GM21515 (cell line): Measurements from ENCODE around the gene BIRC5.
"Not testable (repeated sequence)": the region's sequence is repeated elsewhere in the genome, so short reads cannot be mapped to it uniquely, and the experiment has no call there.

ENCODE experiments used
- ATAC-seq: cut with Tn5 transposase; IDR thresholded peaks from one replicate; pipeline ENCODE4 v1.9.1; 2021; ENCODE audit not compliant: unreplicated experiment

Gene BIRC5

DNA sequence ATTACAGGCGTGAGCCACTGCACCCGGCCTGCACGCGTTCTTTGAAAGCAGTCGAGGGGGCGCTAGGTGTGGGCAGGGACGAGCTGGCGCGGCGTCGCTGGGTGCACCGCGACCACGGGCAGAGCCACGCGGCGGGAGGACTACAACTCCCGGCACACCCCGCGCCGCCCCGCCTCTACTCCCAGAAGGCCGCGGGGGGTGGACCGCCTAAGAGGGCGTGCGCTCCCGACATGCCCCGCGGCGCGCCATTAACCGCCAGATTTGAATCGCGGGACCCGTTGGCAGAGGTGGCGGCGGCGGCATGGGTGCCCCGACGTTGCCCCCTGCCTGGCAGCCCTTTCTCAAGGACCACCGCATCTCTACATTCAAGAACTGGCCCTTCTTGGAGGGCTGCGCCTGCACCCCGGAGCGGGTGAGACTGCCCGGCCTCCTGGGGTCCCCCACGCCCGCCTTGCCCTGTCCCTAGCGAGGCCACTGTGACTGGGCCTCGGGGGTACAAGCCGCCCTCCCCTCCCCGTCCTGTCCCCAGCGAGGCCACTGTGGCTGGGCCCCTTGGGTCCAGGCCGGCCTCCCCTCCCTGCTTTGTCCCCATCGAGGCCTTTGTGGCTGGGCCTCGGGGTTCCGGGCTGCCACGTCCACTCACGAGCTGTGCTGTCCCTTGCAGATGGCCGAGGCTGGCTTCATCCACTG, at the start of gene BIRC5:
TSS of gene BIRC5 (plus strand) at position 238 of the 690 bp plus-strand sequence. CDS start at position 302, 64 bp downstream.
- peak; percentile 89 for ATAC-seq

DNA sequence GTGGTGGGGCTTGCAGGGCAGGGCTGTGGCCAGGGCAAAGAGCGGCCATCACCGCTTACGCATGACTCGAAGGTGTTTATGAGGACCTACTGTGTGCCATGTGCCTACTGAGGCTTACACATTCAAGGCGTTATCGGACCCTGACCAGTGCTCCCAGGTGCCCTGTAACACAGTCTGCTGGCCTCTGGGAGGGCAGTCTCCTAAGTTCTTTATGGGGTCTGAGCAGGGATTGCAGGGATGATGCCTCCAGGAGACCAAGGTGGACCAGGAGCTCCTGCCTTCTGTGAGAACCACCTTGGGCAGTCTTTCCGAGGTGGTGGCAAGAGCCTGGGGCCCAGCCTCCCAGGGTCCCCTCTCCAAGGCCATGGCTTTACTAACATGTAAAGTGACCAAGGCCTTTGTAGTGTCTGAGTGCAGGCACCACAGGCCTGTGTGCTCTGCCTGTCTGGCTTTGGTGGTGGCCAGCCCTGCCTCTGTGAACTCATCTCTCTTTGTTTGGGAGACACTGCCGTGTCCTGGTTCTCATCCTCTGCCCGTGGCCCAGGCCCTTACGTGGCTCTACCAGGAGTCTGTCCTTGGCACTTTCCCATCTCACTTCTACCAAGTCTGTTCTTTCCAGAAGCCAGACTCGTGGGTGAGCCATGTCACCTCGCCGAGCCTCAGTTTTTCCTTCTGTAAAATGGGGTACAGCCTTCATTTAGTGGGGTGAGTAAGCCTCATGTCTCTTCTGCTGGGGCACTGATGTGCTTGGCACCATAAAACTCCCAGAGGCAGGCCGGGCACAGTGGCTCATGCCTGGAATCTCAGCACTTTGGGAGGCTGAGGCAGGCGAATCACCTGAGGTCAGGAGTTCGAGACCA, 49.1 kb upstream of the BIRC5 start:
- no peak for ATAC-seq

DNA sequence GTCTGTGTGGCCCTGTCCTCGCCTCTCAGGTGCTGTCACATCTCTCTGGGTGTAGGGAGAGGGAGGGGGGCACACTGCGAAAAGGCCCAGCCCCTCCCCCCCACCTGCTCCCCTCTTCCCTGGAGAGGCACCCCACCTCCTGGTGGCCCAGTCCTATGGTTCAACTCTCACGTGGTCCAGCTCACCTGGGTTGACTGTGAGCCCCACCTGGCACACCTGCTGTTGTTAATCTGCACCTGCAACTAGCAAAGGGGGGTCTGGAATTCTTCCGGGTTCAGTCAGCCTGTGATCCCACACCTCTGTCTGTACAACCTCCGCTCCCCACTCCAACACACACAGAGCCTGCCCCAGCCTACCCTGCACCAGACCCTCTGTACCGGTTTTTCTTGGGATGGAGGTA, 47.6 kb upstream of the BIRC5 start:
- no peak for ATAC-seq

DNA sequence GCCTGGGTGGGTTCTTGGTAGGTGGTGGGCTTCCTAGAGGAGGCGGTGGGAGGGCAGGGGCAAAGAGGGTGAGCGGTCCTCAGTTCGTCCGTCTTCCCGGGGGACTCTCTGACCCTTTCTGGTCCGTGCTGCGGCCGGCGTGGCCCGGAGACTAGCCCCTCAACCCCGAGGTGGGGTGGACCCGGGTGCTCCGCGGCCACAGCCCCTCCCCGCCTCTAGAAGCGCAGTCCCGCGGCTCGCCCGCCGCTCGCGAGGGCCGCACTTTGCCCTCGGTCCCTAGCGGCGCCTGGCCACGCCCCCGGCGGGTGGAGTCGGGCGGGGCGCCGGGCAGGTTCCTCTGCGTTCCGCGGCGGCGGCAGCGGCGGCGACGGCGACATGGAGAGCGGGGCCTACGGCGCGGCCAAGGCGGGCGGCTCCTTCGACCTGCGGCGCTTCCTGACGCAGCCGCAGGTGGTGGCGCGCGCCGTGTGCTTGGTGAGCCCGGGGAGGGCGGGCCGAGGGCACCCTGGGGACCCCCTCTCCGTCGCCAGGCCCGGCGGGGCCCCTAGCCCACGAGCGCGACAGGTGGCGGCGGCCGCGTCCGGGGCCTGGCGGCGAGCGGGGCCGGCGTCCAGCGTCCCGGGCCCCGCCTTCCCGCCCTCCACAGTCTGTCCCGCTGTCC, 45.7 kb upstream of the BIRC5 start, which contains the start of gene SYNGR2:
TSS of gene SYNGR2 (plus strand) at position 340 of the 661 bp plus-strand sequence. CDS start at position 376, 36 bp downstream.
- ATAC-seq, result peak; percentile 48

DNA sequence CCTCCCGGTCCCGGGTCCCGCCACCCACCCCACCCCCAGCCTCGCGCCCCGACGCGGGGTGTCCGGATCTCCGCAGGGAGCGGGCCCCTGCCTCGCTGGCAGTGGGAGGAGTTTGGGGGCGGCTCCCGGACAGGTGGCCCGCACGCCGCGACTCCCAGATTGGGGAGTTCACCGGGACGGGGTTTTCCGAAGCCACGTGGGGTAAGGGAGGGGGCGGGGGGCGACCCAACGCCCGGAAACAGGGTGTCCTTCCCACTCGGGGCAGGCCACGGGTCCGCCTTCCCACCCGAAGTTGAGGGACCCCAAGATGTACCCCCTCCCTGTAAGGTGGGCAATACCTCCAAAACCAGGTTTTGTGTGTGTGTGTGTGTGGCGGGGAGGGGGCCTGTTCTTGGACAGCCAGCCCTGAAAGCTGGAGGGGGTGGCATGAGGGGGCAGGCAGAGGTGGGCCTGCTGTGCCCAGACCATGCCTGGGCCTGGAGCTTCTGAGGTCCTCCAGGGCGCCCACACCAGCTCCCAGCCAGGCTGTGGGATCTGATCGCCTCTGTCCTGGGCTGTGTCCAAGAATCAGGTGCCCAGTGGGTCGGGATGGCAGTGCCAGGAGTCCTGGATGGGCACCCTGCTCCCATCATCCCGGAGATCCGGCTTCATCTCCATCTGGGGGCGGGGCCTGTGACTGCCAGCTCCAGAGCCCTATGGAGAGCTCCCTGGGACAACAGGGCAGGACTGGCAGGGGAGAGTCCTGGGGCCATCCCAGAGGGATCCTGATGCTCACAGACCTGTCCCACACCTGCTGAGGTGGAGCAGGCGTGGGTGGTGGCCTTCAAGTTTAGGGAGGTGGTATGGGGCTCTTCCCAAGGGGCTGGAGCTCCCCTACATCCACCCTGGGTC, 44.9 kb upstream of the BIRC5 start:
- peak; percentile 3 for ATAC-seq

DNA sequence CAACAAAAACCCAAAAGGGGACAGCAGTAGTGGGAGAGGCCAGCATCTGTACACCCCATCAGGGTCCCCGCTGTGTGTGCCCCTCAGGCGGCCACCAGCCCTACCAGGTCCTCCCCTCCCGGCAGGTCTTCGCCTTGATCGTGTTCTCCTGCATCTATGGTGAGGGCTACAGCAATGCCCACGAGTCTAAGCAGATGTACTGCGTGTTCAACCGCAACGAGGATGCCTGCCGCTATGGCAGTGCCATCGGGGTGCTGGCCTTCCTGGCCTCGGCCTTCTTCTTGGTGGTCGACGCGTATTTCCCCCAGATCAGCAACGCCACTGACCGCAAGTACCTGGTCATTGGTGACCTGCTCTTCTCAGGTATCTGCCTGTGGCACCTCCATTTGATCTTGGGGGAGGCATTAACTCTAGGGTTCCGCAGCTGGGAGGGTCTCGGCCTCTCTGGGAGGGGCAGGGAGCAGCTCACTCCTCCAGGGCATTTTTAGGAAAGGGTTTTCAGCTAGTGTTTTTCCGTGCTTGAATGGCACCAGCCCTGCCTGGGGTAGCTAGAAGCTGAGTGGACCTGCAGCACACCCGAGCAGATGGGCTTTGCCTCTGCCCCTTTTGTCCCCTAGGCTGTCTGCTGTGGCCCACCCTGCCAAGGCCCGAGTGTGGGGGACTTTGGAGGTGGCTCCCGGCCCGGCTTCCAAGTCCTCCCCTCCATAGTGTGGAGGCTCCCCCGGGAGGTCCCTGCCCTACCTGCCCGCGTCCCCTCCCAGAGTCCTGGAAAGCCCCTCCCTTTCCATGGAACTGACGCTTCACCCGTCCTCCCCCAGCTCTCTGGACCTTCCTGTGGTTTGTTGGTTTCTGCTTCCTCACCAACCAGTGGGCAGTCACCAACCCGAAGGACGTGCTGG, 43.1 kb upstream of the BIRC5 start:
- ATAC-seq, result no peak

DNA sequence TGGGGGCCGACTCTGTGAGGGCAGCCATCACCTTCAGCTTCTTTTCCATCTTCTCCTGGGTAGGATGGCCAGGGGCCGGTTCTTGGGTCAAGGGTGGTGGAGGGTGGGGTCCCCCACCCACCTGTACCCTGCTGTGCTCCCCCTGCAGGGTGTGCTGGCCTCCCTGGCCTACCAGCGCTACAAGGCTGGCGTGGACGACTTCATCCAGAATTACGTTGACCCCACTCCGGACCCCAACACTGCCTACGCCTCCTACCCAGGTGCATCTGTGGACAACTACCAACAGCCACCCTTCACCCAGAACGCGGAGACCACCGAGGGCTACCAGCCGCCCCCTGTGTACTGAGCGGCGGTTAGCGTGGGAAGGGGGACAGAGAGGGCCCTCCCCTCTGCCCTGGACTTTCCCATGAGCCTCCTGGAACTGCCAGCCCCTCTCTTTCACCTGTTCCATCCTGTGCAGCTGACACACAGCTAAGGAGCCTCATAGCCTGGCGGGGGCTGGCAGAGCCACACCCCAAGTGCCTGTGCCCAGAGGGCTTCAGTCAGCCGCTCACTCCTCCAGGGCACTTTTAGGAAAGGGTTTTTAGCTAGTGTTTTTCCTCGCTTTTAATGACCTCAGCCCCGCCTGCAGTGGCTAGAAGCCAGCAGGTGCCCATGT, 42.3 kb upstream of the BIRC5 start:
- ATAC-seq, result not testable (repeated sequence)

DNA sequence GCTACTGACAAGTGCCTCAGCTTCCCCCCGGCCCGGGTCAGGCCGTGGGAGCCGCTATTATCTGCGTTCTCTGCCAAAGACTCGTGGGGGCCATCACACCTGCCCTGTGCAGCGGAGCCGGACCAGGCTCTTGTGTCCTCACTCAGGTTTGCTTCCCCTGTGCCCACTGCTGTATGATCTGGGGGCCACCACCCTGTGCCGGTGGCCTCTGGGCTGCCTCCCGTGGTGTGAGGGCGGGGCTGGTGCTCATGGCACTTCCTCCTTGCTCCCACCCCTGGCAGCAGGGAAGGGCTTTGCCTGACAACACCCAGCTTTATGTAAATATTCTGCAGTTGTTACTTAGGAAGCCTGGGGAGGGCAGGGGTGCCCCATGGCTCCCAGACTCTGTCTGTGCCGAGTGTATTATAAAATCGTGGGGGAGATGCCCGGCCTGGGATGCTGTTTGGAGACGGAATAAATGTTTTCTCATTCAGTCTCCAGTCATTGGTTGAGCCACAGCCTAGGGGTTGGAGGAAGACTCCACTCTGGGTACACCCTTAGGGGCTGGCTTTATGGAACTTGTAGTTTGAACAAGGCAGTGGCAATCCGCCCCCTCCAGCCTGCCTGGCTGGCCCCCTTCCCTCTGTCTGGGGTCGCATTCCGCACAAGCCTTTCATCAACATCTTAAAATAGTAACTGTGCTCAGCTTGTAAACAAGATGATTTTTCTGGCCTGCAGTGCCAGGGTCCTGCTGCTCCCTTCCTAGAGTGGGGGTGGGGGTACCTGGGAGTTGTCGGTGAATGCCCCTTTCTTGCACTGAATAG, 41.6 kb upstream of the BIRC5 start:
- ATAC-seq, result no peak

DNA sequence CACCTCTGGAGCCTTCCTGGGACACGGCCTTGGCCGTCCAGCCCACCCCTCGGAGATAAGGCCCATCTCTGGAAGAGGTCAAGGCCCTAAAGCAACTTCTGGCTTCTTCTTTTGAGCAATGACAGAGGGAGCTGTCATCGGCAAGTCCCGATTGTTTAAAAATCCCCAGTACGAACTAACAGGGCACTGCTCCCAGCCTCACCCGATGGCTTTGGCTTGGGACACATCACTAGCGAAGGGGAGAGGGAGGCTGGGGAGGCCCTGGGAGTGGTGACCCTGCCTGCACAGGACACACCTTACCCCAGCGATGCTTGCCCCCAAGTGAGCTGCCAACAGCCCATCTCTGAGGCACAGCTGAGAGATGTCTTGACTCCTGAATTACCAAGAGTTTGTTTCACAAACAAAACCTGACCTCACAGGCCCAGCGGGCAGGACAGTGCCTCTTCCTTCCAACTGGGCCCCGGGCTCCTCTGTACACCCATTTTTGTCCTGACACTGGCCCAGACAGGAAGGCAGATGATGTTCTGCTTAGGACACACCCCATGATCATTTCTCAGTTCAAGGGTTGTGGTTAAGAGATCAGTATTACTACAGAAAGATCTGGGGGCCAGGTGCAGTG, 40.8 kb upstream of the BIRC5 start:
- peak; percentile 34 for ATAC-seq

DNA sequence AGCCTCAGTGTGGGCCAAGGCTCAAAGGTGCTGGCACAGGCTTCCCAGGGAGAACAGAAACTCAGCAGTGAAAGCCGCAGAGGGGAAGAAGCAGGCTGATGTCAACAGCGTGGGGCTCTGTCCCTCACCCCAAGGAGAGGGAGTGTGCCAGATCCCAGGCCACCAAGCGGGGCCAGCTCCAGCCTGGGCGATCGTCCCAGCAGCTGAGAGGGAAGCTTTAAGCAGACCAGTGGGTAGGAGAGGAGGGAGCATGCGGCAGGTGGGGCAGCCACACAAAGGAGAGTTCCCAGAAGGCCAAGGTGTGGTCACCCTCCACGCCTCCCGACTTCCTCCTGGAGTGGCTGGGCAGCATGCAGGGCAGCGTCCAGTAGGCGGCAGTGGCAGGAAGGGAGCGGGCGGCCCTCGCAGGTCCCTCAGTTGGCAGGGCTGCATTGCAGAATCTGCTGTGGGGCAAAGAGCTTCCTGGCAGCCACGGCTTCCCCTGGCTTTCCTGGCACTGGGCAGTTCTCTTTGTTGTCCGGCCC, 39.6 kb upstream of the BIRC5 start:
- ATAC-seq, result no peak

DNA sequence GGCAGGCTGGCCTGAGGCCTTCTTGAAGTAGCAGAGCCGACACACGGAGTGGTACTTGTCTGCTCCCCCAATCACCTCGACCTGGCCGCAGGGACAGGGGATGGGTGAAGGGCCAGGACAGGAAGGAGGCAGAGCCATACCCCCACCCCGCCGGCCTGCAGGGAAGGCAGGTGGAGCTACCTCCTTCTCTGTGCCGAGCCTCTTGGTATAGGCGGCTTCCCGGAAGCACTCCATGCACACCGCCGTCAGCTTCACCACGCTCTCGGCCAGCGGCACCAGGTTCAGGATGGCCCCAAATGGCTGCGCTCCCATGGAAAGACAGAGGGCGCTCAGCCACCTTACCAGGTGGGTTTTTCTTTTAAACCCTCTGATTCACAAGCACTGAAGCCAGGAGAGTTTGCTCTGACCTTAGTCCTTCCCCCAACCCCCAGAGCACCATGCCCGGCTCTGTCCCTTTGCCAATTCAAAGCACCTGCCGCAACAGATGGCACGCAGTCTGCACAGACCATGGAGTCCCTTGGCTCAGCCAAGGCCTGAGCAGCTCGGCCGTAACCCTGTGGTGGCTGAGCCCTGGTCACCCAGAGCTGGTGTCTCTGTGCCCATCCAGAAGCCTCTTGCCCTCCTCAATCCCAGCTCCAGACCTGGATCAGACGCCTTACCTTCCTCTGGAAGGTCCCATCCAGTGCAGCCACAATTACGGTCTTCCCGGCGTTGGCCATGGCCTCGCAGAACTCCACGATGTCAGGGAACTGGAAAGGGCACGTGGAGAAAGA, 39.0 kb upstream of the BIRC5 start:
- no peak for ATAC-seq

DNA sequence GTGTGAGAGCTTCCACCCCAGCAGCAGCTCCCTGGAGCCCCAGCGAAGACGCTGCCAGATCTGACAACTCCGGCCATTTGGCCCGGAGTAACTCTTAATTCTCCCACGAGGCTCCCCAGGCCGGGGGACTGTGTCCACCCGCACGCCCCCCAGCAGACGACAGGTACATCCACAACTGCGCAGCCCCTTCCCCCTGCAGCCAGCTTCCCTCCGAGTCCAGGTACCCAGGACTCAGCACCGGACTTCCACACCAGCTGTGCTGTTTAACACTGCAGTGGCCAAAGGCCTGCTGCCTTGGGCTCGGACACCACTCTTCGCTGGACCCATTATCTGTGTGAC, 38.4 kb upstream of the BIRC5 start:
- ATAC-seq, result no peak

DNA sequence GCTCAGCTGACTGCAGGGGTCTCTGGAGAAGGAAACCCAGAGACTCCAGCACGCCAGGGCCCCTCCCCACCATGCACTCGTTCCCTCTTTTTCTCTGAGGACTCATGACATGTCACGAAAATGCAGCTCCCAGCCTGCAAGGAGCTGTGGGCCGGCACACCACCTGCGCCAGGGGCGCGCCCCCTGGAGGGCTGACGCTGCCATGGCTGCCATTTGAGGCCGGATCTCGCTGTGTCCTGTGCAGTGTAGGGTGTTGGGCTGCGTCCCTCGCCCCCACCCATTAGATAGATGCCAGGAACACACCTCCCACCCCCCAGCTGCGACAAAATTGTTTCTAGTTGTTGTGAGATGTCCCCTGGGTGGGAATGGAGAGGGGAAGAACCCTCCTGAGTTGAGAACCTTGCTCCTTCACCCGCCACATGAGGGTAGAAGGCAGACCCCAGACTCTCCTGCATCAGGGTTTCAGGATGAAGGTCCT, 37.5 kb upstream of the BIRC5 start:
- ATAC-seq, result no peak

DNA sequence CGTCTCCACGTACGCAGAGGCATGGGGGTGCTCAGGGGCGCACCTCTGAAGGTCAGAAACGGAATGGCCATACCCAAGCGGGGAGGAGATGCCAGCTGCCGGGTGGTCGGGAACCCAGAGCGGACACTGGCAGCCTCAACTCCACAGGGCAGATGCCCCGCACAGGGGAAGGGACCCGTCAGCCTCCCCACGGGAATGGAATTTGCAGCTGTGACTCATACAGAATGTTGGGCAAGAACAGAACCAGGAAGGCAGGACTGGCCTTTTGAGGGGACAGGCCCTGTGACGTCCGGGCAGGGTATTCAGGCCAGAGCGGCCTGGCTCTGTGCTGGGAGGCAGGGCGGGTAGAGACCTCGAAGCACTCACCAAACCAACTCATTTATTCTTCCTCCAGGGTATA, 34.7 kb upstream of the BIRC5 start:
- no peak for ATAC-seq

DNA sequence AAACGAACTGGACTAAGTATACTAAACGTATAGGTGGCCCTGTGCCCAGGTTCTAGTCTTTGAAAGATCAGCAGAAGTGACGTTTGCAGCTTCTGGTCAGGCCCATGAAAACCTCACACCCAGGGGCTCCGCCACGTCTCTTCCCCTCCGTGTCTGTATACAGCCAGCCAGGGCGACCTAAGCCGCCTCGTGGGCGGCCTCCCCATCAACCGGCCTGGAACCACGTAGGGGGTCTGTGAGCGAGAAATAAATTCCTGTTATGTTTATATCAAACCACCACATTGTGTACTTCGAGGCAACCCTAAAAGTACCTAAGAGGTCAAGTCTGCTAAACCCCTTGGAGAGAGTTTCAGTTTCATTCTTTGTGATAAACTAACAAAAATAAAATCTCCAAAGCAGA, 34.0 kb upstream of the BIRC5 start:
- no peak for ATAC-seq

DNA sequence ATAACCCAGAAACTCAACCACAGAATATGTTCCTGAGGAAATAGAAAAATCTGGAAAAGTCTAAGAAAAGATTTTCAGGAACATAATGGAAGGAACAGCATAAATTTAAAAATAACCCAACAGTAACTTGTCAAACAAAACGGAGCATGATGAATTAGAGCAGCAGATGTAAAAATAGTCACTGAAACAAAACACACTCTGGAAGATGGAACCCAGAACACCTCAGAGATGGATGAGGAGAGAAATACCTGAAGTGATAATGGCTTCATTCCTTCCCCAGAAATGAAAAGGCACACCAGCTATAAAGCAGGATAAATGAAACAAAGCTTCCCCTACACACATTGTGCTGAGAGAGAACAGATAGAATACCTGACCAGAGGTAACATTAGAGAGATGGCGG, 33.5 kb upstream of the BIRC5 start:
- ATAC-seq, result no peak

DNA sequence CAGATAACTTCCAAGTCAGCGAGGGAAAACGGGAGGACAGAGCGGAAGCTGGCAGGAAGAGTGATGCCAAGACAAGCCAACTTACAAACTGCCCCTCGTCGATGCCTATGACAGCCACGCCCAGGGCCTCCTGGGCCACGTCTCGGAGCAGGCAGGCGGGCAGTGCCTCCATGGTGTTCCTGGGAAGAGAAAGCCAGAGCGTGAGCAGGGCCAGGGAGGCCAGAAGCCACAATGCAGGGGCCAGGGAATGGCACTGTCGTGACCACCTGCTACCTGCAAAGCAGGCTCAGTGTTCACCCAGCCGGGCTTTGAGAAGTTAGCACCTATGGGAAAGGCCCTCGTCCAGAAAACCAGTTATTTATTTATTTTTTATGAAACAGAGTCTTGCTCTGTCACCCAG, 31.5 kb upstream of the BIRC5 start:
- ATAC-seq, result no peak
